ENCODE results near the gene LRP10.

Gene LRP10

GRCh38 chr14:22897357-22897756 is 25.8 kb downstream of the LRP10 start:
- no peak overlapping the region for H4K8ac ChIP-seq (ENCODE audit: low read depth, low read length)
- H2BK5ac ChIP-seq (ENCODE audit: low read depth, low read length, poor library complexity), result no peak overlapping the region
- H3K4me1 ChIP-seq (ENCODE audit: control insufficient read depth in 1 of 2, insufficient read depth in 2 of 2, low read length in 2 of 2), result peaks cover 4 to 5% of the 10 kb centered on the region in 2 experiments
- no peaks in the 10 kb centered on the region for H3K79me1 ChIP-seq (ENCODE audit: low read length)
- no peak overlapping the region for H4K12ac ChIP-seq (ENCODE audit: low read depth, low read length)
- no peak overlapping the region for H2BK12ac ChIP-seq (ENCODE audit: low read length)
- no peak overlapping the region for H3K4me3 ChIP-seq (ENCODE audit: low read depth, low read length)
- no CpG with 5 or more reads among the region's 1 CpG for WGBS (ENCODE audit: extremely low coverage, insufficient coverage, insufficient read length)
- H3K79me2 ChIP-seq (ENCODE audit: control insufficient read depth, insufficient read depth, low read length, poor library complexity), result no peaks in the 10 kb centered on the region
- no peaks in the 10 kb centered on the region for H3K27me3 ChIP-seq (ENCODE audit: insufficient read depth, low read length)
- no peak overlapping the region for H2BK120ac ChIP-seq (ENCODE audit: insufficient read depth, low read length, poor library complexity)
- no peak overlapping the region for H3K14ac ChIP-seq (ENCODE audit: low read length)
- no peak overlapping the region for H3K9ac ChIP-seq (ENCODE audit: low read length)
- no peak overlapping the region for H2AK5ac ChIP-seq (ENCODE audit: low read length)
- DNase-seq, result no peak
- no peak overlapping the region for H3K18ac ChIP-seq (ENCODE audit: low read length)
- H3K36me3 ChIP-seq (ENCODE audit: control insufficient read depth in 1 of 2, insufficient read depth in 2 of 2, low read length in 2 of 2), result peaks cover 14 to 17% of the 10 kb centered on the region in 2 experiments
- no peak overlapping the region for H3K4ac ChIP-seq (ENCODE audit: low read depth, low read length)
- no peak overlapping the region for H3K4me2 ChIP-seq (ENCODE audit: low read length)
- no peak overlapping the region for H4K91ac ChIP-seq (ENCODE audit: low read depth, low read length)
- H2AFZ ChIP-seq (ENCODE audit: insufficient read depth, low read length, poor library complexity), result no peak overlapping the region
- H3K23ac ChIP-seq (ENCODE audit: low read length), result no peak overlapping the region
- H3K27ac ChIP-seq (ENCODE audit: low read depth, low read length), result no peak overlapping the region
- no peaks in the 10 kb centered on the region for H3K9me3 ChIP-seq (ENCODE audit: insufficient read depth, low read depth, low read length)

DNA sequence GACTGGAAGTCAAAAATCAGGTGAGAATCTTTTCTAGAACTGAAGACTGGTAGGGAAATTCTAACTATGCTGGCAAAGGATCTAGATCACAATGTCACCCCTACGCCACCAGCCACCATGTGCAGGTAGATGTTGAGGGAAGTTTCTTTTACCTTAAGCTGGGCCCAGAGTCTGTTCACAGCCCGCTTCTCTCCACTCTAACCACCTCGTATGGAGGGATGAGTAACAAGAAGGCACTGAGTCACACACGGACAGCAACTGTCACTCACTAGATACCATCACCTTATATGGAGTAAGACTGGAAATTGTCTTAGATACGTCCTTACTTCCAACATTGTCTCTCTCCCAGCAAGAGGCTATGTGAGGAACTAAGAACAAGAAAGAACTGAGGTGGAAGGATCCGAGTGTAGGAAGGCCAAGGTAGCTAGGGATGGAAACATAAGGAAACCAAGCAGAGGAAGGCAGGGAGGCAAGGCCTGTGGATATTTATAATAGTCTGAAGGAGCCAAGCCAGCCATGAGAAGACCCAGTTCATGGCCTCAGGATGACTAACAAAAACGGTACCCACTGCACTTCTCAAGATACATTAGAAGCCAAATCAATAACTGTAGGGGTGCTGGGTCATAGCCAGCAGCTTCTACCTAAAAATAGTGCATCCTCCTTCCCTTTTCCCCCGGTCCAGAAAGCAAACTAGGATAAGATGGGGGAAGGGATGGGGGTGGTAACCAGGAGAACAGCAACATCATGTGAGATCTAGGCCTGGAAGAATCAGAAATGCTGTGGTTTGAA is 27.0 kb downstream of the LRP10 start:
- Histone ChIP-seq H2AFZ (ENCODE audit: insufficient read depth, low read length, poor library complexity) (no peak overlapping the region), H2BK5ac (ENCODE audit: low read depth, low read length, poor library complexity) (peak overlapping the region; percentile 19), H2BK12ac (ENCODE audit: low read length) (no peak overlapping the region), H2BK120ac (ENCODE audit: insufficient read depth, low read length, poor library complexity) (no peak overlapping the region), H3K4me1 (ENCODE audit: control insufficient read depth in 1 of 2, insufficient read depth in 2 of 2, low read length in 2 of 2) (peaks cover 4 to 5% of the 10 kb centered on the region in 2 experiments), H3K27me3 (ENCODE audit: insufficient read depth, low read length) (no peaks in the 10 kb centered on the region), H4K91ac (ENCODE audit: low read depth, low read length) (no peak overlapping the region), H3K4me2 (ENCODE audit: low read length) (no peak overlapping the region), H3K79me1 (ENCODE audit: low read length) (no peaks in the 10 kb centered on the region), H3K4ac (ENCODE audit: low read depth, low read length) (no peak overlapping the region), H4K8ac (ENCODE audit: low read depth, low read length) (no peak overlapping the region), H3K9ac (ENCODE audit: low read length) (no peak overlapping the region), H3K9me3 (ENCODE audit: insufficient read depth, low read depth, low read length) (no peaks in the 10 kb centered on the region), H3K79me2 (ENCODE audit: control insufficient read depth, insufficient read depth, low read length, poor library complexity) (no peaks in the 10 kb centered on the region), H3K23ac (ENCODE audit: low read length) (no peak overlapping the region), H3K36me3 (ENCODE audit: control insufficient read depth in 1 of 2, insufficient read depth in 2 of 2, low read length in 2 of 2) (peaks cover 21 to 24% of the 10 kb centered on the region in 2 experiments), H3K4me3 (ENCODE audit: low read depth, low read length) (no peak overlapping the region), H2AK5ac (ENCODE audit: low read length) (no peak overlapping the region), H3K18ac (ENCODE audit: low read length) (no peak overlapping the region), H4K12ac (ENCODE audit: low read depth, low read length) (no peak overlapping the region), H3K27ac (ENCODE audit: low read depth, low read length) (peak overlapping the region; percentile 21), H3K14ac (ENCODE audit: low read length) (no peak overlapping the region)
- no CpG with 5 or more reads among the region's 8 CpGs for WGBS (ENCODE audit: extremely low coverage, insufficient coverage, insufficient read length)
- peak; percentile 62 to 76 for DNase-seq

- Histone ChIP-seq H2BK12ac (ENCODE audit: low read length) (no peak overlapping the region), H4K12ac (ENCODE audit: low read depth, low read length) (no peak overlapping the region), H3K9me3 (ENCODE audit: insufficient read depth, low read depth, low read length) (no peaks in the 10 kb centered on the region), H3K4me3 (ENCODE audit: low read depth, low read length) (no peak overlapping the region), H3K23ac (ENCODE audit: low read length) (no peak overlapping the region), H3K4me2 (ENCODE audit: low read length) (no peak overlapping the region), H3K9ac (ENCODE audit: low read length) (no peak overlapping the region), H3K4me1 (ENCODE audit: control insufficient read depth in 1 of 2, insufficient read depth in 2 of 2, low read length in 2 of 2) (peaks cover 4 to 5% of the 10 kb centered on the region in 2 experiments), H3K18ac (ENCODE audit: low read length) (no peak overlapping the region), H3K79me2 (ENCODE audit: control insufficient read depth, insufficient read depth, low read length, poor library complexity) (no peaks in the 10 kb centered on the region), H2AK5ac (ENCODE audit: low read length) (no peak overlapping the region), H3K79me1 (ENCODE audit: low read length) (no peaks in the 10 kb centered on the region), H3K4ac (ENCODE audit: low read depth, low read length) (no peak overlapping the region), H3K14ac (ENCODE audit: low read length) (no peak overlapping the region), H3K27me3 (ENCODE audit: insufficient read depth, low read length) (no peaks in the 10 kb centered on the region), H2BK5ac (ENCODE audit: low read depth, low read length, poor library complexity) (no peak overlapping the region), H3K27ac (ENCODE audit: low read depth, low read length) (no peak overlapping the region), H2BK120ac (ENCODE audit: insufficient read depth, low read length, poor library complexity) (no peak overlapping the region), H4K8ac (ENCODE audit: low read depth, low read length) (no peak overlapping the region), H3K36me3 (ENCODE audit: control insufficient read depth in 1 of 2, insufficient read depth in 2 of 2, low read length in 2 of 2) (peaks cover 31 to 39% of the 10 kb centered on the region in 2 experiments), H2AFZ (ENCODE audit: insufficient read depth, low read length, poor library complexity) (no peak overlapping the region), H4K91ac (ENCODE audit: low read depth, low read length) (no peak overlapping the region)
- DNase-seq, result peak; percentile 29 to 77
- WGBS (ENCODE audit: extremely low coverage, insufficient coverage, insufficient read length), result no CpG with 5 or more reads among the region's 3 CpGs
Observed at GRCh38 chr14:22900081-22900799, 28.7 kb downstream of the LRP10 start.

DNA sequence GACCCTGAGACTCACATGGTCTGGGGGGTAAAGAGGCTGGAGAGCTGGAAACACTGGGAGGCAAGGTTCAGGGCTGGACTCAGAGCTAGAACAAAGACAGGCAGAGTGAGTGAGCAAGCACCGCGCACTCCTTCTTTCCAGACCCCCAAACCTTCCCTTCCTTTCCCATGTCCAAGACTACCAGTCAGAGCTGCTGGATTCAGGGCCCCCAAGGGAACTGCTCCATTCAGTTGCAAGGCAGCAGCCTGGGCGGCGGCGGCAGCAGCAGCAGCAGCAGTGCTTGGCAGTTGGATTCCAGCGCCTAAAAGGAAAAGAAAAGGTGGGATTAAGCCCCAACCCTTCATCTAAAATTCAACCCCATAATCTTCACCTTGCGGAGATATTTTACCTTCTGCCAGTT is 30.3 kb downstream of the LRP10 start:
- H3K79me1 ChIP-seq (ENCODE audit: low read length), result no peaks in the 10 kb centered on the region
- H3K23ac ChIP-seq (ENCODE audit: low read length), result no peak overlapping the region
- peaks cover 2% of the 10 kb centered on the region for H3K9me3 ChIP-seq (ENCODE audit: insufficient read depth, low read depth, low read length)
- H4K8ac ChIP-seq (ENCODE audit: low read depth, low read length), result no peak overlapping the region
- no peak overlapping the region for H2BK5ac ChIP-seq (ENCODE audit: low read depth, low read length, poor library complexity)
- H3K4ac ChIP-seq (ENCODE audit: low read depth, low read length), result no peak overlapping the region
- H2BK120ac ChIP-seq (ENCODE audit: insufficient read depth, low read length, poor library complexity), result no peak overlapping the region
- WGBS (ENCODE audit: extremely low coverage, insufficient coverage, insufficient read length), result no CpG with 5 or more reads among the region's 7 CpGs
- no peak overlapping the region for H3K4me2 ChIP-seq (ENCODE audit: low read length)
- DNase-seq, result no peak
- H4K91ac ChIP-seq (ENCODE audit: low read depth, low read length), result no peak overlapping the region
- H2AFZ ChIP-seq (ENCODE audit: insufficient read depth, low read length, poor library complexity), result no peak overlapping the region
- no peaks in the 10 kb centered on the region for H3K79me2 ChIP-seq (ENCODE audit: control insufficient read depth, insufficient read depth, low read length, poor library complexity)
- H3K36me3 ChIP-seq (ENCODE audit: control insufficient read depth in 1 of 2, insufficient read depth in 2 of 2, low read length in 2 of 2), result peaks cover 41 to 52% of the 10 kb centered on the region in 2 experiments
- H3K4me3 ChIP-seq (ENCODE audit: low read depth, low read length), result no peak overlapping the region
- H2AK5ac ChIP-seq (ENCODE audit: low read length), result no peak overlapping the region
- H4K12ac ChIP-seq (ENCODE audit: low read depth, low read length), result no peak overlapping the region
- H2BK12ac ChIP-seq (ENCODE audit: low read length), result no peak overlapping the region
- no peak overlapping the region for H3K9ac ChIP-seq (ENCODE audit: low read length)
- no peak overlapping the region for H3K27ac ChIP-seq (ENCODE audit: low read depth, low read length)
- no peak overlapping the region for H3K14ac ChIP-seq (ENCODE audit: low read length)
- H3K4me1 ChIP-seq (ENCODE audit: control insufficient read depth in 1 of 2, insufficient read depth in 2 of 2, low read length in 2 of 2), result peaks cover 4 to 5% of the 10 kb centered on the region in 2 experiments
- H3K18ac ChIP-seq (ENCODE audit: low read length), result no peak overlapping the region
- no peaks in the 10 kb centered on the region for H3K27me3 ChIP-seq (ENCODE audit: insufficient read depth, low read length)
